Erythroblast (primary cell): Measurements from ENCODE around the gene TCHHL1.
A peak's percentile ranks its signal among the peaks of the same experiment; 100 is the strongest.

ENCODE experiments used
- DNase-seq, 2 experiments: peaks; one replicate each; lab custom pipeline; 2025; lab: John Stamatoyannopoulos, UW
- GATA1 ChIP-seq: IDR thresholded peaks from 2 replicates; pipeline ENCODE4 v1.6.1; 2011; ENCODE audit warnings: low read depth, mild to moderate bottlenecking, control low read depth, low read length, moderate library complexity
- POLR2A ChIP-seq: IDR thresholded peaks from 2 replicates; pipeline ENCODE4 v1.6.1; 2011; ENCODE audit warnings: mild to moderate bottlenecking, low read length

TCHHL1 gene

GRCh38 chr1:152067150-152067549, 21.7 kb downstream of the TCHHL1 start:
- TF ChIP-seq GATA1: no peak
- no peak for TF ChIP-seq POLR2A
- DNase-seq: no peak

GRCh38 chr1:152061952-152062351, 26.9 kb downstream of the TCHHL1 start:
- DNase-seq: no peak
- TF ChIP-seq POLR2A (no peak), GATA1 (no peak)

- TF ChIP-seq POLR2A (no peak), GATA1 (no peak)
- no peak for DNase-seq
Measured at GRCh38 chr1:152053375-152053774, 35.5 kb downstream of the TCHHL1 start.

GRCh38 chr1:152052606-152053005, 36.3 kb downstream of the TCHHL1 start:
- TF ChIP-seq POLR2A (no peak), GATA1 (no peak)
- peak; percentile 71 to 88 for DNase-seq

GRCh38 chr1:152050886-152051675, 37.8 kb downstream of the TCHHL1 start:
- TF ChIP-seq POLR2A: no peak
- no peak for TF ChIP-seq GATA1

GRCh38 chr1:152049291-152050083, 39.4 kb downstream of the TCHHL1 start:
- DNase-seq: no peak
- no peak for TF ChIP-seq GATA1
- TF ChIP-seq POLR2A: no peak

More at GRCh38 chr1:152050886-152051675, 37.8 kb downstream of the TCHHL1 start:
- no peak for DNase-seq

- no peak for DNase-seq
- no peak for TF ChIP-seq GATA1
- peak; percentile 75 for TF ChIP-seq POLR2A
Measured at GRCh38 chr1:152048416-152049009, 40.4 kb downstream of the TCHHL1 start.

GRCh38 chr1:152047730-152048415, 41.0 kb downstream of the TCHHL1 start:
- DNase-seq: peak; percentile 89

GRCh38 chr1:152047413-152047729, 41.5 kb downstream of the TCHHL1 start:
- DNase-seq: no peak
- no peak for TF ChIP-seq POLR2A

More at GRCh38 chr1:152047730-152048415, 41.0 kb downstream of the TCHHL1 start:
- no peak for TF ChIP-seq GATA1
- TF ChIP-seq POLR2A: peak; percentile 94

GRCh38 chr1:152044386-152044785, 44.5 kb downstream of the TCHHL1 start:
- DNase-seq: no peak
- TF ChIP-seq GATA1 (no peak), POLR2A (no peak)

- TF ChIP-seq GATA1 (no peak), POLR2A (no peak)
- DNase-seq: no peak
Measured at GRCh38 chr1:152043870-152044269, 45.0 kb downstream of the TCHHL1 start.

- DNase-seq: no peak
- no peak for TF ChIP-seq POLR2A
- TF ChIP-seq GATA1: no peak
Measured at GRCh38 chr1:152042030-152042429, 46.8 kb downstream of the TCHHL1 start.

GRCh38 chr1:152039886-152040285, 49.0 kb downstream of the TCHHL1 start:
- DNase-seq: no peak
- TF ChIP-seq GATA1 (no peak), POLR2A (no peak)

GRCh38 chr1:152039461-152039860, 49.4 kb downstream of the TCHHL1 start:
- TF ChIP-seq GATA1: no peak
- no peak for TF ChIP-seq POLR2A

More at GRCh38 chr1:152039461-152039860, 49.4 kb downstream of the TCHHL1 start:
- no peak for DNase-seq
